ENCODE measurements around the gene ASB1.

DNA sequence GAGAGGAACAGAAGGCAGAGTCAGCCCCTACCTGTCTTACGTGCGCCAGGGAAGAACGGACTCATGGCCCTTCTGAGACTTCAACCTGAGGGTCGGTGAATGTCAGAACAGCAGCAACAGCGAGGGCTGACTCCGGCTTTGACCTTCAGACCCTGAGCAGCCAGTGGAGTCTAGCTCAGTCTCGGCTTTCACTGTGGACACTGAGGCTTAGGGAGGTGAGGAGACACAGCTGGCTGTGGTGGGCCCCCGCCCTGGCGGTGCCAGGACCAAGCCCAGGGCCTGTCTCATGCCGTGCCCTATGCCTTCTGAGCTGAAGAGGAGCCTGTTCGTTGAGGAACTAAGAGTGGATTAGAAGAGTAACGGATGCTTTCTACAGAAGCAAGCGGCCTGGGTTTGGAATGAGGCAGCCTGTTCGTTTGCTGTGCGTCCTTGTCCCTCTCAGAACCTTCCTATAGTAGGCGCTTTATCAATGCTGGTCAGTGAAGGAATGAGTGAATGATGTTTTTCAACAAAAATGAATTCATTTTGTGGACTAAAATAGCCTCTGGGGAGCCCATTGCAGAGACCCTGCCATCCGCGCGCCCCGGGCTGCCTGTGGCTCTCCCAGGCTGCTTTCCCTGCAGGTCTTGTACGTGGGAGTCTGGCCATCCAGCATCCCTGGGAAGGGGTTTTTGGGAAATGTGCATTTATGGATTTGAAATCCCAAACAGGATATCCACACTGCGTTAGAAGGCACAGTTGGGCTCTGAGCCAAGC lies 38.9 kb downstream of the ASB1 start:
- TF ChIP-seq, protein P1, sequence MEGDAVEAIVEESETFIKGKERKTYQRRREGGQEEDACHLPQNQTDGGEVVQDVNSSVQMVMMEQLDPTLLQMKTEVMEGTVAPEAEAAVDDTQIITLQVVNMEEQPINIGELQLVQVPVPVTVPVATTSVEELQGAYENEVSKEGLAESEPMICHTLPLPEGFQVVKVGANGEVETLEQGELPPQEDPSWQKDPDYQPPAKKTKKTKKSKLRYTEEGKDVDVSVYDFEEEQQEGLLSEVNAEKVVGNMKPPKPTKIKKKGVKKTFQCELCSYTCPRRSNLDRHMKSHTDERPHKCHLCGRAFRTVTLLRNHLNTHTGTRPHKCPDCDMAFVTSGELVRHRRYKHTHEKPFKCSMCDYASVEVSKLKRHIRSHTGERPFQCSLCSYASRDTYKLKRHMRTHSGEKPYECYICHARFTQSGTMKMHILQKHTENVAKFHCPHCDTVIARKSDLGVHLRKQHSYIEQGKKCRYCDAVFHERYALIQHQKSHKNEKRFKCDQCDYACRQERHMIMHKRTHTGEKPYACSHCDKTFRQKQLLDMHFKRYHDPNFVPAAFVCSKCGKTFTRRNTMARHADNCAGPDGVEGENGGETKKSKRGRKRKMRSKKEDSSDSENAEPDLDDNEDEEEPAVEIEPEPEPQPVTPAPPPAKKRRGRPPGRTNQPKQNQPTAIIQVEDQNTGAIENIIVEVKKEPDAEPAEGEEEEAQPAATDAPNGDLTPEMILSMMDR (IDR thresholded peaks at IDR 0.05) = no peak
- TF ChIP-seq POLR2A (IDR thresholded peaks at IDR 0.05) = no peak

All from body of pancreas (tissue), 4 donors.